HTR-8/SVneo (cell line): ENCODE results near the gene HOXC5.

Source experiments
- DNase-seq: peaks from one replicate; pipeline ENCODE4 v3.0.0; 2011; ENCODE audit warnings: low spot score, mixed read lengths; ENCODE audit not compliant: insufficient read length
- FAIRE-seq: peaks from 2 replicates; lab custom pipeline; 2011; peaks lifted over from hg19 to GRCh38; lab: Jason Lieb, UNC

Gene HOXC5

DNA sequence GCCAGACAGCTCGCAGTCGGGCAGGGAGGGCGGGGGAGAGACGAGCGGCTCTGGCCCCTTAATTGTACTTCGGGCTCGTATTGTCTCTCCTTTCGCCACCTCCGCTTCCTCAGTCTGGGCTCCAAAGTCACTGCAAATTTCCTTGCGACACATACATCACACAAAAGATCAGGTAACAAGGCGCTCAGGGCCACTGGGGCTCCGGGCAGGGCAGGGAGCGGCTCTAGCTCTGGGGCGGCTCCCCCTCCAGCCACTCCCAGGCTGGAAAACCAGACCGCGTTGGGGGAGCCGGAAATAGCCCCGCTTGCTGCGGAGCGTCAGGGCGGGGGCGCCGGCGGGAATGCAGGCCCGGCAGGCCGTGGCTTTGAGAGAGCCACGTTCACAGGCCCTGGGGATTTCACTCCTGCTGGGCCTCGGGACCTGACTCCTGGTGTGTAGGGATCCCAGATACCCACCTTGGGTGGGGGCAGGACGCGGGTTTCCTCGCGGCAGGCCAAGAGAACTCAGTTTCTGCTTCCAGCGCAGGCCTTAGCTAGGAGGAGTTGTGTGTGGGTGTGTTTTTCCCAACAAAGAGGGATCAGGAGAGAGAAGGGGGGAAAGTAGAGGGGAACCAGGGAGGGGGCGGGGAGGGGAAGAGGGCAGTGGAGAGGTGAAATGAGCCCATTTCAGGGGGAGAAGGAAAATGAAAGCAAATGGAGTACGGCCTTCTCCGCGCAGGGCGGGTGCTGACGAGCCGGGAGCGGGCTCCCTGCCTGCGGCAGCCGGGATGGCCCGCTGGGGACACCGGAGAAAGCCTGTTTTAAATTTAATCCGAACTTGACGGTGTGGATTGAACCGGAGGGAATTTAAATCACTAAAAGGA, 37.2 kb upstream of the HOXC5 start:
- DNase-seq (no peak), FAIRE-seq (no peak)

GRCh38 chr12:53996240-53997203, 36.3 kb upstream of the HOXC5 start:
- DNase-seq = no peak
- FAIRE-seq = no peak

DNA sequence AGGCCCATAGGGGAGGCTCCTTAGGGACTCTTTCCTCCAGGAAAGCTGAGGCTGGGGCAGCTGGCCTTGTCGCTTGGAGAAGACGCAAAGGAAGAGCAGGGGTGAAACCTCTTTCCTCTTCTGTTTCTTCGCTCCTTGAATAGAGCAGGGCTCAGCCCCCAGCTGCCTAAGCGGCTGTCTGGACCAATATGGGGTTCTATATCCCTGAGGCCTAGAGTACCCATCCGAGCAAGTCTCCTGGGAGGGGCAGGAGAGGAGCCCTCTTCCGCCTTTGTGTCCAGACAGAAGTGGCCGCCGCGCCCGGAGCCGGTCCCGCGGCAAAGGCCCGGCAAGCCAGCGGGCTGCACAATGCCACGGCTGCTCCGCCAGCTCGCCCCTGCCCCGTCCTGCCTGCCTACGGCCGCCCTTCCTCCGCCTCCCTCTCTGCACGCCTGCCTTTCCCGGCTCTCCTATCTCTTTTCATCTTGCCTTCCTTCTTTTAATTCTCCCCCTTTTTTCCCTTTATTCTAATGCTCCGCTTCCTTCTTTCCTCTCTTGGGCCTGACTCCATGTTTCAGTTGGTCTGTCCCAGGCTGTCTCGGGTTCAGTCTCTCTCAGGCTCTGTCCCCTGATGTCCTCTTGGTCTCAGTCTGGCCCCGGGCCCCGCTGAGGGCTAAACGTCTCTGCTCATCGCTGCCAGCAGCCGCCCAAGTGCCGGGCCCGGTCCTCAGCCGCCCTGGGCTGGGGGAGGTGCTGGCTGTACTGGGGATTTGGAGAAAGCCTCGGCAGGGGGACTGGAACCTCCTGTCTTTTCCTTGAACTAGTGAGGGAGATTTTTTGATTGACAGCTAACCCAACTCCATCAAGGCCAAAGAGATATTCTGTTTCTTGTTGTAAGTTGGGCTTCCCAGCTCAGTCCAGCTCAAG, 35.4 kb upstream of the HOXC5 start:
- FAIRE-seq = no peak
- no peak for DNase-seq

- FAIRE-seq = no peak
- no peak for DNase-seq
These were observed 34.5 kb upstream of the HOXC5 start for GRCh38 chr12:53998110-53998899.

GRCh38 chr12:53998900-53999236, 34.0 kb upstream of the HOXC5 start:
- DNase-seq (no peak), FAIRE-seq (no peak)

DNA sequence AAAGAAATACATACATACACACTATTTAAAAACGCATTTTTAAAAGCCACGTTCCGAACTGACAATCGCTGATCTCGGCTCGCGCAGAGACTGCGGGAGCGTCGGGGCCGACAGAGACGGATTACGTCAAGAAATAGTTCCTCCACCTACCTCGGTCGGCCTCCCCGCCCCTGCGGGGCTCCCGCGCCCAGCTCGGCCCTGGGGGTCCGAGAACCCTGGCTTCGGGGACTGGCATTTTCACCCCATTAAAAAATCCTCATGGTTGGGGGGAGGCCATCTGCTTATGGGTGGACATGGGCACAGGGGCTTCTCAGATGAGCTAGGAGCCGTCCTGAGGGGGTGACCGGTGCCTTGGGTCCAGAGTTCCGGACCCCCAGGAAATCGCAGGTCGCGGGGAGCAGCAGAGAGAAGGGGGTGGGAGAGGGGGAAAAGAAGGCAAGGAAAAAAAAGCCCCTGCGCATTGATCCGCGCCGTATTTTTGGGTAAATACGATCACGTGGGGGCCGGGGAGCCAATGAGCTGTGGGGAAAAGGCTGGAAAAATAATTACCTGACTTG, 33.2 kb upstream of the HOXC5 start:
- FAIRE-seq (no peak), DNase-seq (no peak)

DNA sequence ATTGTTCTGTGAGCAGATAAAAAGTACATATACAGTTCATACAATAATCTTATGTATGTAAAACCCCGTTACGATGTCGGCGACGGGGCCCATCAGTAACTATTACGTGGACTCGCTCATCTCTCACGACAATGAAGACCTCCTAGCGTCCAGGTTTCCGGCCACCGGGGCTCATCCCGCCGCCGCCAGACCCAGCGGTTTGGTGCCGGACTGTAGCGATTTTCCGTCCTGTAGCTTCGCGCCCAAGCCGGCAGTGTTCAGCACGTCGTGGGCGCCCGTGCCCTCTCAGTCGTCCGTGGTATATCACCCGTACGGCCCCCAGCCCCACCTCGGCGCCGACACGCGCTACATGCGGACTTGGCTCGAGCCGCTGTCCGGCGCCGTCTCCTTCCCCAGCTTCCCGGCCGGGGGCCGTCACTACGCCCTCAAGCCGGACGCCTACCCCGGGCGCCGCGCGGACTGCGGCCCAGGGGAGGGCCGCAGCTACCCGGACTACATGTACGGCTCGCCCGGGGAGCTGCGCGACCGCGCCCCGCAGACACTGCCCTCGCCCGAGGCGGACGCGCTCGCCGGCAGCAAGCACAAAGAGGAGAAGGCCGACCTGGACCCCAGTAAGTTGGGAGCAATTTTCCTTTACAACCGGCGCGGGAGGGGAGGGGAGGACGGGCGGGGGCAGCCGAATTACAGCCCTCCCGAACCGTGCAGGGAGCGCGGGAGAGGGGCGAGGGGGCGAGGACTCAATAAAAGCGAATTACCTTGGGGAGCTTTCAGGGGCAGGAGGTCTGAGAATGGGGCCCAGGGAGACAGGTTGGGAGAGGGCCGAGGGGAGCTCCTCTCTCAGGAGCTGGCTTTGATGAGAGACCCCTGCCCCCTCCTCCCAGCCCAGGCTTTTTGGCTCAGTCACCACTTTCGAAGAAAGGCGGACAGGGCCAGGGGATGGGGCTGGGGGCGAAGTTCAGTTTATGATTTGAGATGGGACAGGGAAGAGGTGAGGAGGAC, 32.4 kb upstream of the HOXC5 start, which contains the start of gene HOXC9:
Gene HOXC9 (plus strand): TSS at position 46 of the 999 bp plus-strand sequence. CDS start 28 bp downstream, at position 74.
- FAIRE-seq = no peak
- no peak for DNase-seq

DNA sequence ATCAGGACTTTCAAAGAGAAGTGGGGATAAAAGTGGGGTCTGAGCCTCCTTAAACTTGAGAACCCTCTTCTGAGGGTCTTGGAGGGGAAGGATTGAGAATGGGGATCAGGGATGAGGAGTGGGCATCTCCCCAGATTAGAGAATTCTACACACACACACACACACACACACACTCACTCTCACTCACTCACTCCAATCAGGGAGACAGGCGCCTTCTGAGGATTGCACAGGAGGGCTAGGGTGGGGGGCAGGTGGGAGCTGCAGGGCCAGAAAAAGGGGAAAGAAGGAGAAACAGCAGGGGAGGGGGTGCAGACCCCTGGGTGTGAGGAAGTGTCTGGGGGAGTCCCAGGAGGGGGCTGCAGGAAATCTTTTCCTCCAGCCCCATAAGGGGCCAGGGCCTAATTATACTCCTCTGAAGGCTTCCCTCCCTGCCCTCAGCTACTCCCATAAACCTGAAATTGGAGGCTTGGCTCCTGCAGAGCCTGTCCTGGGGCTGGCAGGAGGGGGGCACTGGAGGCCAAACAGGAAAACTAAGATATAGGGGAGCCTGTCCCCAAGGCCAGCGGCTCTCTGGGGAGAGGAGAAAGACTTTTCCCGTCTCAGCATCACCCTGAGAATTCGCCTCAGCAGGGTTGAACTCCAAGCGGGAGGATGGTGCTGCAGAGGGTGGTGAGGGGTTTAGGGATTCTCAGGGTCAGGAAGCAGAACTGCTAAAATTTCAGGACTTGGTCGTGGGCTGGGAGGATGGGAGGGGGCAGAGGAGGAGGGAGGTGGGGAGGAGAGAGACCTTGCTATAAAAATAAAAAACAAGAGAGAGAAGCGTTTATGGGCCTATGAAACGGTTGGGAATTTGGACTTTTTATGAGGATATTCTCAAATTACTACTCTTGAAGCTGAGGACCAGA, 31.3 kb upstream of the HOXC5 start:
- FAIRE-seq (no peak), DNase-seq (no peak)

DNA sequence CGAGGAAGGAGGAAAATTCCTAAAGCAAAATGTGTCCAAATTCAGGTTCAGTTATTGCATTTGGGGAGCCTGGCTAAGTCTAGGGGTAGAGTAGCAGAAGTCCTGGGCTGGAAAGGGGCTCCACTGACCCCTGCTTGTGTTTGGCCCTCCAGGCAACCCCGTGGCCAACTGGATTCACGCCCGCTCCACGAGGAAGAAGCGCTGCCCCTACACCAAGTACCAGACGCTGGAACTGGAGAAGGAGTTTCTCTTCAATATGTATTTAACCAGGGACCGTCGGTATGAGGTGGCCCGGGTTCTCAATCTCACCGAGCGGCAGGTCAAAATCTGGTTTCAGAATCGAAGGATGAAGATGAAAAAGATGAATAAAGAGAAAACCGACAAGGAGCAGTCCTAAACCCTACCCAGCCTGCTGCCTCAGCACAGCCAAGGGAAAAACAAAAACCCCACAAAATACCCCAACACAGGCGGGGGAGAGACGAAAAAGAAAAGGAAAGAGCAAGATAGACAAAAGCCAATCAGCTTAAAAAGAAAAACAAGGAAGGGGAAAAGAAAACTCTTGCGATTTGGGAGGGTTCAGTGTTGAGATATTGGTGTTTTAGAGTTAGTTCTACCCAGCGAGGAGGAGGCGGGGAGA, 30.5 kb upstream of the HOXC5 start:
- no peak for DNase-seq
- FAIRE-seq = no peak

- FAIRE-seq (no peak), DNase-seq (no peak)
These were observed 29.9 kb upstream of the HOXC5 start for GRCh38 chr12:54002915-54003389.

- no peak for DNase-seq
- FAIRE-seq = no peak
These were observed 29.2 kb upstream of the HOXC5 start for GRCh38 chr12:54003625-54004024.

- FAIRE-seq (no peak), DNase-seq (no peak)
These were observed 28.6 kb upstream of the HOXC5 start for GRCh38 chr12:54004063-54004840.

- DNase-seq (no peak), FAIRE-seq (no peak)
These were observed 27.9 kb upstream of the HOXC5 start for GRCh38 chr12:54004841-54005530.

GRCh38 chr12:54005531-54005852, 27.4 kb upstream of the HOXC5 start:
- DNase-seq (no peak), FAIRE-seq (no peak)
